A549 (cell line): Measurements from ENCODE around the gene DENND4B. TPM values are rescaled to one million over a fixed set of nuclear protein-coding genes. Genes with fewer than 3 reads are reported as not detected.
A peak's percentile ranks its signal among the peaks of the same experiment; 100 is the strongest.

ENCODE experiments used
- ATAC-seq, 2 experiments: fragments of 200-7000 bp in 1 of 2; fragments of >200 bp in 1 of 2; cut with Nextera tagmentation in 1 of 2; cut with Tn5 transposase in 1 of 2; 3 replicates each; pipeline versions ENCODE4 v1.8.0 to v1.9.1; 2018 to 2020; ENCODE audit warnings: mild to moderate bottlenecking in 1 of 2, moderate library complexity in 1 of 2
- CTCF ChIA-PET: fragments of 300-600 bp; sonication (Branson Sonifier 250); formaldehyde crosslinking; extraction: SDS; loops from one replicate; lab custom pipeline; 2021; ENCODE audit warnings: antibody characterized with exemption, inconsistent platforms; lab: Yijun Ruan, JAX
- POLR2A ChIA-PET: fragments of 350-600 bp; formaldehyde crosslinking; extraction: SDS; loops from one replicate; lab custom pipeline; 2021; ENCODE audit warnings: antibody characterized with exemption, inconsistent platforms; lab: Yijun Ruan, JAX
- DNase-seq, 2 experiments: peaks; one replicate each; pipeline versions ENCODE4 v3.0.0 to v3.0.0-alpha.2; 2011 to 2016; ENCODE audit warnings: low read depth in 1 of 2, low spot score in 1 of 2
- FAIRE-seq: peaks from 2 replicates; lab custom pipeline; 2011; peaks lifted over from hg19 to GRCh38; lab: Jason Lieb, UNC
- H3K27ac ChIP-seq, 2 experiments: fragments of >200 bp; sonication (Bioruptor Twin); formaldehyde crosslinking; 3 replicates each; pipeline ENCODE4 v1.5.1; 2016 to 2017
- H3K4me1 ChIP-seq: fragments of >200 bp; sonication (Bioruptor Twin); formaldehyde crosslinking; 3 replicates; pipeline ENCODE4 v1.6.1; 2016
- H3K4me2 ChIP-seq: fragments of >200 bp; sonication (Bioruptor Twin); formaldehyde crosslinking; 3 replicates; pipeline ENCODE4 v1.6.1; 2016
- H3K4me3 ChIP-seq: fragments of >200 bp; sonication (Bioruptor Twin); formaldehyde crosslinking; 3 replicates; pipeline ENCODE4 v1.5.1; 2016
- H3K9me3 ChIP-seq: fragments of >200 bp; sonication (Bioruptor Twin); formaldehyde crosslinking; 3 replicates; pipeline ENCODE4 v1.6.1; 2016
- ATOH8 ChIP-seq: fragments of 250-450 bp; sonication (Bioruptor Pico); IDR thresholded peaks from 2 replicates; pipeline ENCODE4 v1.5.0; 2020; ENCODE audit warnings: low read depth, mild to moderate bottlenecking, moderate library complexity
- BCL3 ChIP-seq: fragments of >200 bp; sonication (Bioruptor Twin); formaldehyde crosslinking; IDR thresholded peaks from 3 replicates; pipeline ENCODE4 v1.6.1; 2016
- CEBPB ChIP-seq, 2 experiments: fragments of >200 bp in 1 of 2; sonication (Bioruptor Twin) in 1 of 2; formaldehyde crosslinking in 1 of 2; IDR thresholded peaks; 2 replicates each; pipeline ENCODE4 v1.6.1; 2012 to 2016
- CTCF ChIP-seq: fragments of >200 bp; sonication (Bioruptor Twin); formaldehyde crosslinking; IDR thresholded peaks from 3 replicates; pipeline ENCODE4 v1.5.1; 2016
- ESRRA ChIP-seq: fragments of 150-350 bp; IDR thresholded peaks from 2 replicates; pipeline ENCODE4 v1.6.1; 2014; ENCODE audit warnings: mild to moderate bottlenecking, low read length, borderline replicate concordance
- HEYL ChIP-seq: fragments of 250-450 bp; sonication (Bioruptor Pico); IDR thresholded peaks from 2 replicates; pipeline ENCODE4 v1.8.0; 2021; ENCODE audit warnings: mild to moderate bottlenecking, moderate library complexity
- JUN ChIP-seq, 2 experiments: fragments of >200 bp; sonication (Bioruptor Twin); formaldehyde crosslinking; IDR thresholded peaks; 2 replicates in 1 of 2; 3 replicates in 1 of 2; pipeline ENCODE4 v1.6.1; 2016 to 2017
- KDM5A ChIP-seq: fragments of 200-600 bp; sonication (generic); IDR thresholded peaks from 2 replicates; pipeline ENCODE4 v1.6.1; 2016; ENCODE audit warnings: antibody characterized with exemption, mild to moderate bottlenecking
- MAX ChIP-seq: IDR thresholded peaks from 2 replicates; pipeline ENCODE4 v1.6.1; 2012
- MAZ ChIP-seq: fragments of 150-350 bp; IDR thresholded peaks from 2 replicates; pipeline ENCODE4 v1.6.1; 2014; ENCODE audit warnings: antibody characterized with exemption, low read depth, low read length, borderline replicate concordance
- MYC ChIP-seq: IDR thresholded peaks from 2 replicates; pipeline ENCODE4 v1.6.1; 2012; ENCODE audit warnings: mild to moderate bottlenecking, inconsistent platforms, low read length, improper control_type of control experiment, borderline replicate concordance
- PBX3 ChIP-seq: IDR thresholded peaks from 2 replicates; pipeline ENCODE4 v1.6.1; 2012
- RAD21 ChIP-seq, 2 experiments: fragments of >200 bp in 1 of 2; sonication (Bioruptor Twin) in 1 of 2; formaldehyde crosslinking in 1 of 2; IDR thresholded peaks in 1 of 2; conservative IDR thresholded peaks in 1 of 2; 2 replicates in 1 of 2; 3 replicates in 1 of 2; pipeline ENCODE4 v1.6.1; 2012 to 2018; ENCODE audit warnings: inconsistent platforms in 1 of 2
- RNF2 ChIP-seq: fragments of 200-600 bp; sonication (generic); IDR thresholded peaks from 2 replicates; pipeline ENCODE4 v1.6.1; 2016; ENCODE audit warnings: low read depth, mild to moderate bottlenecking, antibody characterized with exemption, moderate library complexity, borderline replicate concordance
- SMC3 ChIP-seq: fragments of >200 bp; sonication (Bioruptor Twin); formaldehyde crosslinking; IDR thresholded peaks from 3 replicates; pipeline ENCODE4 v1.6.1; 2018; ENCODE audit warnings: inconsistent platforms
- TFCP2L1 ChIP-seq: fragments of 250-450 bp; sonication (Bioruptor Pico); IDR thresholded peaks from 2 replicates; pipeline ENCODE4 v1.5.0; 2021; ENCODE audit warnings: mild to moderate bottlenecking
- ZFP36 ChIP-seq: fragments of 450-650 bp; IDR thresholded peaks from 2 replicates; pipeline ENCODE4 v1.6.1; 2014; ENCODE audit warnings: borderline replicate concordance; ENCODE audit not compliant: partially characterized antibody
- WGBS: methylation state at CpG from one replicate; pipeline ENCODE4 v1.1.6; 2017; ENCODE audit errors: missing lambda C conversion rate; 5-methylcytosine and 5-hydroxymethylcytosine counted together
- polyA minus RNA-seq: library from RNA; depleted of rRNA, polyadenylated mRNA; stranded (reverse); fragments of >200 nt; gene quantifications from 2 replicates; pipeline ENCODE4 v1.2.3, GENCODE V29; 2011; rRNA and poly(A)+ RNA removed
- polyA plus RNA-seq, 4 experiments: library from polyadenylated mRNA; depleted of rRNA in 3 of 4; stranded (reverse); fragments of >200 nt; fragmentation: RNase III in 1 of 4; extraction: RNeasy Plus Mini Kit Qiagen cat#74134 plus additional on column Dnase treatment in 1 of 4; gene quantifications; 2 replicates in 3 of 4; 3 replicates in 1 of 4; pipeline ENCODE4 v1.2.3, GENCODE V29; 2011 to 2017

Gene DENND4B
- 18.7 and 24.1 TPM in 2 replicates for polyA plus RNA-seq (2011; rRNA removed)
- 35.9 and 47.7 TPM in 2 replicates for polyA plus RNA-seq (2012; cell fraction: cytosol; rRNA removed)
- 219 and 307 TPM in 2 replicates for polyA plus RNA-seq (2012; cell fraction: nucleus; rRNA removed)
- polyA plus RNA-seq (2017; fragmentation: RNase III; extraction: RNeasy Plus Mini Kit Qiagen cat#74134 plus additional on column Dnase treatment) = 37.0 to 44.0 TPM (median 43.3 TPM) in 3 replicates
- 32.5 and 43.4 TPM in 2 replicates for polyA minus RNA-seq

- ChIA-PET POLR2A (interaction anchor here (0.5 to 2.0 kb wide), 15 partner anchors 10 to 1375 kb away, joined by 3 to 16 read pairs (median 3); partner anchors contain the start of genes CHTOP, CREB3L4, GATAD2B and INTS3), CTCF (interaction anchor here (0.7 to 5.8 kb wide), 45 partner anchors 9 to 385 kb away, joined by 3 to 75 read pairs (median 4); partner anchors contain the start of genes CREB3L4, CRTC2, JTB and RAB13)
- Histone ChIP-seq H3K4me2 (peak within 1 kb of the TSS; percentile 89), H3K4me3 (peak within 1 kb of the TSS; percentile 99), H3K27ac (peak within 1 kb of the TSS; percentile 98 to 99), H3K9me3 (no peaks in the 10 kb centered on the region), H3K4me1 (peaks cover 16% of the 10 kb centered on the region)
- 40% methylated on average over 7 of the region's 28 CpGs for WGBS
- ATAC-seq (peak; percentile 93 to 95), FAIRE-seq (no peak), DNase-seq (peak; percentile 83 to 98)
- TF ChIP-seq ESRRA = 0 out of 2 replicates have a peak, but pooled peaks have one; percentile 39
- TF ChIP-seq SMC3 = peak; percentile 57
- peak; percentile 74; the same call in 1 of the 3 replicates for TF ChIP-seq BCL3
- TF ChIP-seq ATOH8 (CRISPR knock-in tag) = no peak
- TF ChIP-seq MYC = peak; percentile 80
- no peak for TF ChIP-seq CEBPB (IDR thresholded peaks at IDR 0.05)
- no peak for TF ChIP-seq HEYL
- 0 out of 2 replicates have a peak, but pooled peaks have one; percentile 18 for TF ChIP-seq TFCP2L1
- no peak for TF ChIP-seq KDM5A
- TF ChIP-seq ZFP36 = no peak
- TF ChIP-seq CTCF = peak; percentile 91
- peak; percentile 35 to 52; a peak in 4 of 5 replicates for TF ChIP-seq RAD21 (conservative IDR thresholded peaks at IDR 0.05 in 1 of 2, IDR thresholded peaks at IDR 0.05 in 1 of 2)
- TF ChIP-seq PBX3 = 0 out of 2 replicates have a peak, but pooled peaks have one; percentile 61
- peak in 1 of 2 experiments; percentile 41; a peak in 3 of 5 replicates for TF ChIP-seq JUN (IDR thresholded peaks at IDR 0.05)
- TF ChIP-seq MAZ = no peak
- TF ChIP-seq MAX = peak; percentile 62
These were observed at the start of gene DENND4B for GRCh38 chr1:153946622-153947241. TSS of gene DENND4B (minus strand) at chr1:153946718. CDS start at chr1:153944374, 2,344 bp downstream.

GRCh38 chr1:153995640-153996039 is 49.1 kb upstream of the DENND4B start:
- no peak for FAIRE-seq
- no peak overlapping the region for H3K27ac ChIP-seq
- WGBS = 95% methylated on average over 11 of the region's 11 CpGs
- TF ChIP-seq RNF2 (no peak), JUN (IDR thresholded peaks at IDR 0.05) (peak in 1 of 2 experiments; percentile 34; a peak in 1 of 5 replicates)
- POLR2A ChIA-PET = no interaction called here
- no peak for ATAC-seq
- H3K4me3 ChIP-seq = no peak overlapping the region
- peaks cover 14% of the 10 kb centered on the region; the same call in 2 of the 3 replicates for H3K4me1 ChIP-seq
- H3K9me3 ChIP-seq = no peaks in the 10 kb centered on the region
- no peak overlapping the region for H3K4me2 ChIP-seq
- no peak for DNase-seq
- CTCF ChIA-PET = interaction anchor here (1.3 kb wide), 1 partner anchor 362 kb away, joined by 3 read pairs; no protein-coding TSS in a partner anchor
